DMS114 treated with DMSO at 0.1 percent for 48 hours (cell line): ENCODE data around the gene GABRG1.

ENCODE experiments used
- DNase-seq: peaks from one replicate; lab custom pipeline; 2025; ENCODE audit not compliant: unreplicated experiment; lab: John Stamatoyannopoulos, UW

Gene GABRG1

DNA sequence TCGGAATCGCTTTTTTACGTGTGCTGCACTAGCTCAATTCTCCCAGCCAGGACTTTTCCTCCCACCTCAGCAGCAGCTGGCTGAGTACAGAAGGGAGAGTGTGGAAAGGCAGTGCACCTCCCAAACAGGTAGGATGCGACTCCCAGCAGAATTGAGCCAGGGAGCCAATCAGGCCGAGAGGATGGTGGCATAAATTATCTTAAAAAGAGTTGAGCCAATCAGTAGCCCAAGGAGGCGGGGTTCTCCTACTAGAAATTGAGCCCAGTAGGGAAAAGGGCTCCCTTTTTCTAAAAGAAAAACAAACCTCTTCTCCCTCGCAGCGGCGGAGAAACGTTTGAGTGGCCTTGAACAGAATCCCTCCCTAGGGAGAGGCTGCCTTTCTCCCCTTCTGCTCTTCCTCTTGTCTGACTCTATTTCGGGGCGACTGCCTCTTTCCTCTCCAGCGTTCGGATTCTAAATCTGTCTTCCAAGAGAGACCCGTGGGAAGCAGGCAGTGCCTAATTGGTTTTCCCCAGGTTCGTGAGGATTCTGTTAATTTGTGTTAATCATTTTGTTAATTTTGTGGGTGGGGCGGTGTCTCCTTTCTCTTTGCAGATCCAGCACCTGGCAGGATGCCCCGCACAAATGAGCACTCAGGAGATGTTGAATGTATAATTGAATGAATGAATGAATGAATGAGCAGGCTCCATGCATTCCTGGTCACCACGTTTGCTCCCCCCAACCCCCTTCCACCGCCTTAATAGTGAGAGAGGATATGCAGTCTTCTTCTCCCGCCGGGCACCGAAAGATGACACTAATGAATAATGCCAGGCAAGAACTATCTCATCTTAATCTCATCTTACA, at the start of gene GABRG1:
Gene GABRG1, minus strand, starts transcription at position 142 of the 843 bp plus-strand sequence. Its CDS starts 141 bp downstream, at position 1.
- no peak for DNase-seq

DNA sequence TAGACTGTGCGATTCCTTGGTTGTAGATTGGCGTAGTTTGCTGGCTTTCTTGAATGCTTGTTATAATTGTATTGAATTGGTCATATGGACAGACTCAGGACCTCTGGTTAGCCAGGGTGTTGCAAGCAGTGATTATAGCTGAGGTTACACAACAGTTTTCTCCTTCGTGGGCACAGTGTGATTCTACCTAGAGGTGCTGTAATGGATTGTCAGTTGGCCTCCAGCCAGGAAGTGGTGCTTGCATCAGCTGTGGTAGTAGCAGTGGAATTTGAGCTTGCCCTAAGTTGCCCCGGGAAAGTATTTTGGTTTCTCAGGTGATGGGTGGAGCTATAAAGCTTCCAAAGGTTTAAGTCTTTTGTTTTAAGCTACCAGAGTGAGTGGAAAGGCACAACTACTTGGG, 23.1 kb upstream of the GABRG1 start:
- DNase-seq: no peak

DNA sequence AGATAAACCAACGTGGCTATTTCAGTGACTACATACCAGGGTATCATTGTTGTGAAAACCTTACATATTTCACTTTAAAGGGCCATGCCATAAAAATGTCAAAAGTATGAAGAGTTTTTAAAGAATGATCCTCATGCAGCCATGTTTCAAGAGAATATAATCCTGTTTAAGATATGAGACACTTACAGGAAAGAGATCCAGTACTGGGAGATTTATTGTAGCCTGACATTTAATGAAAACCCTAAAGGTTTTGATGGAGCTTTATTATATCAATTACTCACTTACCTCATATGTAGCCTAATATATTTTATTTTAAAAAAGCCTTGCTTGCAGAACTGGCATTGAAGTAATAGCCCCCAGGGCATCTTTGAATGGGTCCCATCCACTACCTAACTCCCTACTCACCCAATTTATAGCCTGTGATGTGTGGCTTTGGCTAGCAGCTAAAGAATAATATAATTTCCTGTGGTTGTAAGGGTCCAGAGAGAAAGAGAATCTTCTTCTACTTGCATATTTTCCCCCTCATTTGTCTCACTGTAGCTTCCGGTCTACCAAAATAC, 7.7 kb upstream of the GABRG1 start:
- no peak for DNase-seq

- DNase-seq: no peak
These were observed 1.0 kb upstream of the GABRG1 start for GRCh38 chr4:46124773-46125413.

DNA sequence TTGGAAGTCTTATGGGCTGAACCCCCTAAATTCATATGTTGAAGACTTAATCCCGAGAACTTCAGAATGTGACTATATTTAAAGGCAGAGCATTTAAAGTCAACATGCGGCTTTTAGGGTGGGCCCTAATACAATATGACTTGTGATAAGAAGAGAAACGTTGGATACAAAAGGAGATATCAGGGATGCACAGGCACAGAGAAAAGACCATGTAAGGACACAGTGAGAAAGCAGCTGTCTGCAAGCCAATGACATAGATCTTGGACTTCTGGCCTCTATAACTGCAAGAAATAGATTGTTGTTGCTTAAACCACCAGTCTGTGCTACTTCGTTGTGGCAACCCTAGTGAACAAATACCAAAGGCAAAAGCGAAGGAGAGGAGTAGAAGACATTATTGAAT, 42.2 kb downstream of the GABRG1 start:
- no peak for DNase-seq

GRCh38 chr4:46081248-46081647, 42.6 kb downstream of the GABRG1 start:
- DNase-seq: no peak

DNA sequence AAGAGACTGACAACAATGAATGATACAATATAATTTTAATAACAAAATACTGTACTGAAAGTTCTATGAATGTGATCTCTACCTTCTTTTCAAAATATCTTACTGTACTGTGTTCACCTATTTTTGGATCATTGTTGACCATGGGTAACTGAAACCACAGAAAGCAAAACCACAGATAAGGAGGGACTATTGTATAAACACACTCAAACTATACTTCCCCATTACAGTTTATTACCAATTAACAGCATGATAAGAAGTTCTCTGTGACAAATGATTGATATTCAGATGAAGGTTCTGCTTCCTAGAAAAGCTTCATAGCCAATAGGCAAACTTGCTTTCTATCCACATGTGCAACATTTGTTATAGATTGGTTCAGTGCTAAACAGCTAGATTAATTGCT, 50.1 kb downstream of the GABRG1 start:
- no peak for DNase-seq

DNA sequence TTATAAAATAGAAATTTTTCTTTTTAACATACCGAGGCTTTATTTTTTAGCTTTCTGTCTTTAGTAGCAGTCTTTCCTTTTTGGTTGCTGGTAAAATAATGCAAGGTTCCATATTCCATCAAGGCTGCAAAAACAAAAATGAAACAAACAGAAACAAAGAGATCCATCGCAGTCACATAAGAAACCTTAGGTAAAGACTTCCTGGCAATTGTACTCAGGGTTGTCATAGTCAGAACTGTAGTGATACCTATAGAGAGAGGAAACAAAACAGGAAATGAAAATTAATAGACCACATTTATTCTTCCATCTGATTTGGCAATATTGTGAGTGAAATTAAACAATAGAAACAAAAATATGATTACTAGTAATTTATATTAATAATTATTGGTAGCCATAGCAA, 72.5 kb downstream of the GABRG1 start:
- no peak for DNase-seq

DNA sequence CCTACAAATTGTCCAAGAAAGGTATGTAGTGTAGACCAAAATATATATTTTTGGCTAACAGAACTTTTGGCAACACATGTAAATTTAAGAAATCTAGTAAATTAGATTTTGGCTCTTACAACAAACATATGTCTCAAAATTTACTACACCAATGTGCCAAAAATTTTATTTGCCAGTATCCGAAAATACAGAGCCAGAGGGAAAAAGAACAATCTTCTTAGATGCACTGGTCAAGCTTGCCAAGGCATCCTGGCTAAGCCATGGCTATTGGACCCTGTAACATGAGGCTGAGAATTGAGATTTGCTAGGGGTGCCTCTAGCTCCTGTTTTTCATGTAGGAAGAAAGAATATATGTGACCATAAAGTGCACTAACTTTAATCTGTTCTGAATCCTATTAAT, 91.8 kb downstream of the GABRG1 start:
- no peak for DNase-seq

GRCh38 chr4:46016306-46016705, 107.5 kb downstream of the GABRG1 start:
- no peak for DNase-seq

DNA sequence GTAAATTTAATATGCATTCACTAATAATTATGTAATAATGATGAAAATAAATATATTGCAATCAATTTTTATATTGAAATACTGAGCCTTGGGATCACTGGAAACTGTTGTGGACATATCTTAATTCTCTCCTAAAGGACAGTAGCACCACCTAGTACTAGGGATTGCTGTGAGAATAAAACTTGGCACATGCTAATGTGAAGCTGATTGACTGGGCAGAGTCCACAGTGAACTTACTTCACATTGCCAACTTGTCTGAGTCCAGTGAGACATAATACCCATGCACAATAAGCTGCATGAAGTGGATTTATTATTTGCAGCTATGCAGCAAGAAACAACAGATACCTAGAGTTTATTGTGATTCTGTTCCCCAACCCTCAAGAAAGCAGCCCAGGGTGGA, 131.1 kb downstream of the GABRG1 start:
- no peak for DNase-seq

DNA sequence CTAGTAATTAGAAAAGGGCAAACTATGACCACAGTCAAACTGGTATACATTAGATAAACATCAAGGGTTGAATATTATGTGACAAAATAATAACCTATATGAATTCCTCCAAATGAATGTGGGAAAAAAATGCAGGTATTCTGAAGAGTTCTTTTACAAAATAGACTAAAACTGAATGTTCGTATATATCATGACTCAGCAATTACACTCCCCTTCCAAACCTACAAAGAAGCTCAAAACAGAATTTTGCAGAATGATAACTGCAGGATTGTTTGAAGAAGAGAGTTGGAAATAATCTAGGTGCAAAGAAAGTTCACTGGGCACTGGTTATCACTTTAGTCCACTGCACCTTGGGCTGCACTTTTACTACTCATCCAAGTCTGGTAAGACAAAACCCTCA, 134.1 kb downstream of the GABRG1 start:
- no peak for DNase-seq

DNA sequence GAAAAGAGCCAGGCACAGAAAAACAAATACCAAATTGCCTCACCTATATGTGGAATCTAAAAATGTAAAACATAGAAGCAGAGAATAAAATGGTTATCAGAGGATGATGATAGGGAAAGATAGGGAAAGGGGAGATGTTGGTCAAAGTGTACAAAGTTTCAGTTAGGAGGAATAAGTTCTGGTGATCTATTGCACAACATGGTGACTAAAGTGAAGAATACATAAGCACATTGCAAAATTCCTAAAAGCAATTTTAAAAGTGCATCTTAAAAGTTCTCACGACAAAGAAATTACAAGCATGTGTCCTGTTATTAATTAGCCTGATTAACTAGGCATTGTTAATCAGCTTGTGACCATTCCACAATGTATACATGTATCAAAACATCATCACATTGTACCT, 136.0 kb downstream of the GABRG1 start:
- DNase-seq: no peak
